ENCODE measurements around the gene CALCB.

DNA sequence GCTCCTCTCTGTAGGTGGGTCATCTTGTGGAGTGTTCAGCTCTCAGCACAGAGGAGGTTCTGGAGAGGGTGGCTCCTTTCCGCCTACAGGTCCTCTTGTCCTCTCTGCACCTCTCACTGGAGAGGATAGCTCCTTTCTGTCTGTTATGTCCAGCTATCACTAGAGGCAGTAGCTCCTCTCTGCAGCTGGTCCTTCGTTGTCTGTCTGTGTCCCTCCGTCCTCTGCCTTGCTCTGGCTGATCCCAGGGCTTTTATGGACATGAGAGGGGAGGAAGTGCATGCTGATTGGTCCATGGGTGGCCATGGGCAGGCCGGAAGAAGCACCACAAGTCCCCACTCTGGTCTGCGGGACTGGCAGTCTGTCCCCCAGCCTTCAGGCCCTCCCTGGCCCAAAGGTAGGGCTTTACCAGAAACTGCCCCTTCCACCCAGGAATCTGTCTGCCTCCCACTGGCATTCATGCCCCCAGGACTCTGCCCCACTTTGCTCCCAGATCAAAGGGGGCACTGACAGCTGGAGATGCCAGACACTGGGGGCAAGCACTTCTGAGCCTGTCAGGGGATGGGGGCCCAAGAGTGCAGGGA lies 38.6 kb upstream of the CALCB start:
- TF ChIP-seq SIN3A (IDR thresholded peaks at IDR 0.05; ENCODE audit: borderline replicate concordance, insufficient read depth, low read length) (no peak), TAF1 (IDR thresholded peaks at IDR 0.05; ENCODE audit: borderline replicate concordance, insufficient read depth, low read length) (no peak), POLR2AphosphoS5 (IDR thresholded peaks at IDR 0.05; ENCODE audit: low read depth, low read length) (no peak)

All from PFSK-1 (cell line).